HCT116 (cell line): ENCODE measurements around the gene CYP2A6. TPM values are rescaled to one million over a fixed set of nuclear protein-coding genes. Genes with fewer than 3 reads are reported as not detected.
"Not testable (repeated sequence)": the region's sequence is repeated elsewhere in the genome, so short reads cannot be mapped to it uniquely, and the experiment has no call there.

Source experiments
- ATAC-seq: fragments of 200-7000 bp; cut with Tn5 transposase; 2 replicates; pipeline ENCODE4 v1.9.1; 2020; ENCODE audit warnings: mild to moderate bottlenecking, moderate library complexity
- BruUV-seq: library from RNA; stranded (reverse); fragments of 400-500 nt; replicated peaks from 2 replicates; lab custom pipeline; 2021; lab: Mats Ljungman, UMichigan
- CTCF ChIA-PET: fragments of 300-600 bp; sonication (Branson Sonifier 250); formaldehyde crosslinking; loops from one replicate; lab custom pipeline; 2021; ENCODE audit warnings: antibody characterized with exemption; lab: Charles Lee
- POLR2A ChIA-PET: fragments of 300-600, 350-600 bp; sonication (Branson Sonifier 250); formaldehyde crosslinking; loops from one replicate; lab custom pipeline; 2021; ENCODE audit warnings: antibody characterized with exemption; lab: Charles Lee
- RAD21 ChIA-PET, 2 experiments: fragments of 300-600 bp; sonication (Branson Sonifier 250); formaldehyde crosslinking; loops; one replicate each; lab custom pipeline; 2023; ENCODE audit warnings: low total read pairs in 2 of 2; ENCODE audit not compliant: uncharacterized antibody in 2 of 2, unreplicated experiment in 2 of 2, low non-redundant PET in 1 of 2; lab: Charles Lee
- DNase-seq: peaks from one replicate; pipeline ENCODE4 v3.0.0-alpha.2; 2010; ENCODE audit warnings: low read depth, low spot score
- H2AFZ ChIP-seq: fragments of 200-600 bp; shearing (Covaris generic), sonication (generic); 2 replicates; pipeline ENCODE4 v1.6.1; 2017; ENCODE audit warnings: low read depth, mixed run types, mixed read lengths, antibody characterized with exemption, low read length; ENCODE audit not compliant: poor library complexity, severe bottlenecking
- H3K27ac ChIP-seq: 2 replicates; pipeline ENCODE4 v1.5.1; 2012; ENCODE audit warnings: low read depth, low read length
- H3K27me3 ChIP-seq: fragments of 200-600 bp; sonication (generic); 2 replicates; pipeline ENCODE4 v1.6.1; 2016; ENCODE audit warnings: mixed run types, low read length, mixed read lengths; ENCODE audit not compliant: insufficient read depth
- H3K36me3 ChIP-seq, 2 experiments: fragments of 200-500 bp in 1 of 2; fragments of 200-600 bp in 1 of 2; sonication (Bioruptor generic) in 1 of 2; sonication (generic) in 1 of 2; 2 replicates each; pipeline versions ENCODE4 v1.5.1 to v1.6.1; 2014 to 2016; ENCODE audit warnings: low read length in 2 of 2, inconsistent platforms in 1 of 2, mixed read lengths in 1 of 2, mixed run types in 1 of 2; ENCODE audit not compliant: insufficient read depth in 2 of 2, control insufficient read depth in 1 of 2
- H3K4me1 ChIP-seq, 2 experiments: fragments of 200-600 bp in 1 of 2; sonication (generic) in 1 of 2; 2 replicates each; pipeline versions ENCODE4 v1.5.1 to v1.6.1; 2012 to 2017; ENCODE audit warnings: low read length in 2 of 2, inconsistent platforms in 1 of 2, mild to moderate bottlenecking in 1 of 2, mixed read lengths in 1 of 2, mixed run types in 1 of 2, moderate library complexity in 1 of 2; ENCODE audit not compliant: insufficient read depth in 2 of 2, control insufficient read depth in 1 of 2
- H3K4me2 ChIP-seq: fragments of 200-600 bp; sonication (generic); 2 replicates; pipeline ENCODE4 v1.6.1; 2017; ENCODE audit warnings: mixed run types, low read length, mixed read lengths
- H3K4me3 ChIP-seq, 2 experiments: fragments of 200-600 bp in 1 of 2; sonication (generic) in 1 of 2; replicated peaks in 1 of 2; 2 replicates each; pipeline ENCODE4 v1.5.1; 2011 to 2016; ENCODE audit warnings: low read length in 2 of 2, control low read depth in 1 of 2, low read depth in 1 of 2, mild to moderate bottlenecking in 1 of 2, mixed read lengths in 1 of 2, mixed run types in 1 of 2
- H3K79me2 ChIP-seq: fragments of 200-600 bp; sonication (generic); 2 replicates; pipeline ENCODE4 v1.6.1; 2017; ENCODE audit warnings: mild to moderate bottlenecking, mixed run types, low read length, moderate library complexity, mixed read lengths; ENCODE audit not compliant: insufficient read depth
- H3K9ac ChIP-seq: fragments of 200-600 bp; sonication (generic); 2 replicates; pipeline ENCODE4 v1.6.1; 2016; ENCODE audit warnings: low read length, mixed read lengths
- H3K9me2 ChIP-seq: fragments of 200-600 bp; sonication (generic), shearing (Covaris generic); 2 replicates; pipeline ENCODE4 v1.6.1; 2017; ENCODE audit warnings: mixed run types, mild to moderate bottlenecking, moderate library complexity; ENCODE audit not compliant: insufficient read depth
- H3K9me3 ChIP-seq, 2 experiments: fragments of 200-500 bp in 1 of 2; fragments of 200-600 bp in 1 of 2; sonication (Bioruptor generic) in 1 of 2; sonication (generic) in 1 of 2; 2 replicates each; pipeline ENCODE4 v1.6.1; 2014 to 2017; ENCODE audit warnings: low read length in 2 of 2, mixed read lengths in 2 of 2, inconsistent platforms in 1 of 2, low read depth in 1 of 2, mild to moderate bottlenecking in 1 of 2, mixed run types in 1 of 2, moderate library complexity in 1 of 2; ENCODE audit not compliant: control insufficient read depth in 1 of 2, insufficient read depth in 1 of 2
- H4K20me1 ChIP-seq: fragments of 200-600 bp; sonication (generic), shearing (Covaris generic); 2 replicates; pipeline ENCODE4 v1.6.1; 2017; ENCODE audit warnings: mixed run types, mild to moderate bottlenecking, moderate library complexity; ENCODE audit not compliant: insufficient read depth
- CTCF ChIP-seq, 3 experiments: fragments of 200-600 bp in 1 of 3; sonication (generic) in 1 of 3; IDR thresholded peaks in 2 of 3; conservative IDR thresholded peaks in 1 of 3; 2 replicates each; pipeline ENCODE4 v1.5.1; 2012 to 2017; ENCODE audit warnings: low read depth in 2 of 3, low read length in 2 of 3, antibody characterized with exemption in 1 of 3, borderline replicate concordance in 1 of 3, control low read depth in 1 of 3, mild to moderate bottlenecking in 1 of 3, mixed read lengths in 1 of 3, mixed run types in 1 of 3, moderate library complexity in 1 of 3; ENCODE audit not compliant: insufficient read depth in 1 of 3
- EZH2 ChIP-seq: fragments of 200-600 bp; sonication (generic); IDR thresholded peaks from 2 replicates; pipeline ENCODE4 v1.6.1; 2017; ENCODE audit warnings: antibody characterized with exemption, mixed run types
- JUND ChIP-seq: IDR thresholded peaks from 2 replicates; pipeline ENCODE4 v1.6.1; 2012
- RAD21 ChIP-seq: IDR thresholded peaks from 2 replicates; pipeline ENCODE4 v1.6.1; 2012; ENCODE audit warnings: low read depth, mild to moderate bottlenecking
- SP1 ChIP-seq: IDR thresholded peaks from 2 replicates; pipeline ENCODE4 v1.6.1; 2012; ENCODE audit warnings: low read depth
- SRF ChIP-seq: IDR thresholded peaks from 2 replicates; pipeline ENCODE4 v1.6.1; 2012; ENCODE audit warnings: low read depth
- TCF7L2 ChIP-seq: IDR thresholded peaks from 2 replicates; pipeline ENCODE4 v1.7.0; 2011; ENCODE audit warnings: borderline replicate concordance, inconsistent platforms; ENCODE audit not compliant: insufficient read depth, insufficient read length; ENCODE audit errors: extremely low read depth
- intact Hi-C: fragments of 100-400 bp; cut with micrococcal nuclease; formaldehyde crosslinking; loops from 2 replicates; pipeline ENCODE4 v1.10.0; 2022
- total RNA-seq: library from RNA; stranded (reverse); gene quantifications from one replicate; pipeline ENCODE4 v1.2.1, GENCODE V29; 2021; ENCODE audit not compliant: unreplicated experiment

Gene CYP2A6
- total RNA-seq, 1 experiment from 2014 or later: 0.57 TPM

- not testable (repeated sequence) for H3K27me3 ChIP-seq, H3K9me3 ChIP-seq, H3K9me2 ChIP-seq, H3K36me3 ChIP-seq, H3K27ac ChIP-seq, H4K20me1 ChIP-seq, DNase-seq, H3K79me2 ChIP-seq, BruUV-seq
- TF ChIP-seq RAD21 (peak; percentile 42), CTCF (IDR thresholded peaks at IDR 0.05 in 2 of 3, conservative IDR thresholded peaks at IDR 0.05 in 1 of 3; ENCODE audit: borderline replicate concordance in 1 of 3, insufficient read depth in 1 of 3, low read depth in 2 of 3, low read length in 2 of 3) (peak; percentile 45 to 60 (median 53); a peak in 5 of 6 replicates), TCF7L2 (peak; percentile 46)
- Histone ChIP-seq H3K9ac (peak overlapping the region; percentile 23; the same call in 1 of the 2 replicates), H3K4me3 (peak overlapping the region; percentile 25 to 49; a peak in 3 of 4 replicates), H3K4me1 (peaks cover 12 to 25% of the 10 kb centered on the region in 2 experiments; a peak in 3 of 4 replicates), H3K4me2 (peak overlapping the region; percentile 82), H2AFZ (peak overlapping the region; percentile 35)
- ATAC-seq: peak; percentile 99
- CTCF ChIA-PET: interaction anchor here (1.6 to 3.1 kb wide), 6 partner anchors 12 to 326 kb away, joined by 3 to 25 read pairs (median 8); partner anchors contain the start of genes ACTMAP and SNRPA
- POLR2A ChIA-PET: interaction anchor here (0.5 kb wide), 1 partner anchor 158 kb away, joined by 3 read pairs; no protein-coding TSS in a partner anchor
- RAD21 ChIA-PET: interaction anchor here (0.7 to 1.5 kb wide), 2 partner anchors 20 to 41 kb away, joined by 3 to 6 read pairs; partner anchors contain the start of genes EGLN2 (in 1 of the 2) and RAB4B (in 1 of the 2)
- intact Hi-C loops: loop anchor here (10.0 kb wide), 1 partner anchor 326 kb away; no protein-coding TSS in a partner anchor
Measured at GRCh38 chr19:40818480-40819399, 31.5 kb downstream of the CYP2A6 start.

DNA sequence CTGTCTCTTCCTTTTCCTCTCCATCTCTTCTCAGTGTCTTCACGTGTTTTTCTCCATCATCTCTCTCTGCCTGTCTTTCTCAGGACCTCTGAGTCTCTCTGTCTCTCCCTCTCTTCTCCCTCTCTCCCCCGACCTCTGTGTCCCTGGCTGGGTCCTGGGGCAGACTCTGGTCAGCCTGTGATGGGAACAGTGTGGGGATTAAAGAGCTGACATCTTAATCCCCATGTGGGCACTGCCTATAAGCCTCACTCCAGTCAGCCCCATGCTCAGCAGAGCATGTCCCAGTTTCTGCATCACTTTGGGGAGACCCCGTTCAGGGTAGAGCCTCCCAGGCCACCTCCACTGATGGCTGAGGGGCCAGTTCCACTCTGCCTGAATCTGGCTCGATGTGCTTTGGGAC lies 35.0 kb downstream of the CYP2A6 start:
- ChIA-PET CTCF (no interaction called here), RAD21 (no interaction called here), POLR2A (no interaction called here)
- Histone ChIP-seq H3K9ac (no peak overlapping the region), H3K9me3 (no peaks in the 10 kb centered on the region), H3K4me1 (peaks cover 23 to 46% of the 10 kb centered on the region in 2 experiments), H3K36me3 (no peaks in the 10 kb centered on the region), H3K4me2 (no peak overlapping the region), H3K79me2 (no peaks in the 10 kb centered on the region), H4K20me1 (no peaks in the 10 kb centered on the region), H3K4me3 (no peak overlapping the region), H2AFZ (no peak overlapping the region), H3K9me2 (no peaks in the 10 kb centered on the region), H3K27ac (no peak overlapping the region), H3K27me3 (no peaks in the 10 kb centered on the region)
- no TSS peak for BruUV-seq
- intact Hi-C loops: loop anchor here (10.0 kb wide), 1 partner anchor 330 kb away; no protein-coding TSS in a partner anchor
- TF ChIP-seq EZH2: no peak
- no peak for TF ChIP-seq CTCF (IDR thresholded peaks at IDR 0.05 in 2 of 3, conservative IDR thresholded peaks at IDR 0.05 in 1 of 3; ENCODE audit: borderline replicate concordance in 1 of 3, insufficient read depth in 1 of 3, low read depth in 2 of 3, low read length in 2 of 3)
- TF ChIP-seq RAD21: no peak
- no peak for TF ChIP-seq SP1
- no peak for TF ChIP-seq SRF
- TF ChIP-seq JUND: no peak
- DNase-seq (no peak), ATAC-seq (no peak)
